HG03457 (cell line): Measurements from ENCODE around the gene PRUNE2.
"Not testable (repeated sequence)": the region's sequence is repeated elsewhere in the genome, so short reads cannot be mapped to it uniquely, and the experiment has no call there.

Experiments
- ATAC-seq: cut with Tn5 transposase; IDR thresholded peaks from one replicate; pipeline ENCODE4 v1.9.1; 2021; ENCODE audit warnings: moderate number of reproducible peaks; ENCODE audit not compliant: unreplicated experiment

Gene PRUNE2

DNA sequence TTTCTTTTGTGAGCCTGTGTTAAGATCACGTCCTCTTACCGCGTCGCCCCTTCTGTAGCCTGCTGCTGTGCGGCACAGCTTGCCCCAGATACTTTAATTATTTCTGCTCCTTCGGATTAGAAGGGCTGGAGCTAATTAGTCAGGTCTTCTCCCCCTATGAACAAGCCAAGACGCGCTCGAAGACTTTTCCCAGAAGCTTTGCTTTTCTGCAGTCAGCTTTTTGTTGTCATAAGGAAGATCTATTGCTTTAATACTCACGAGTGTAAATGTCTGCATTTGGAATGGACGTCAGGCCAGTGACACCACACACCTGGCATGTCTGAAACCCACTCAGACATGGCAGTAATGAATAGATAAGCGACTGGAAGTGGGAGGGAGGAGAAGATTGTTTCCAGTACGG, 37.0 kb downstream of the PRUNE2 start:
- no peak for ATAC-seq

DNA sequence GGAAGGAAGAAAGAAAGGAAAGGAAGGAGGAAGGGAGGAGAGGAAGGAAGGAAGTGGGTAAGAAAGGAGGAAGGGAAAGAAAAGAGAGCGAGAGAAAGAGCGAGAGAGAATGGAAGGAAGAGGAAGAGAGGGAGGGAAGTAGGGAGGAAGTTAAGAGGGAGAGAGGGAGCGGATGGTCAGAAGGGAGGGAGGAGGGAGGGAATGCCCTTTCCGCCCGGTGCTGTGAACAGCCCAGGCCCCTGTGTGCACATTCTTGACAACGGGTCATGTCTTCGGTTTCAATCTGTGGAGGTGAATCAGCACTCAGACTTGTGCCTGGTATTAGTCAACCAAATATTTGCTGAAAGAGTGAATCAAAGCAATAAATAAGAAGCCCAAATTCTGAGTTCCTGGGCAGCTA, 39.2 kb downstream of the PRUNE2 start:
- ATAC-seq: no peak

DNA sequence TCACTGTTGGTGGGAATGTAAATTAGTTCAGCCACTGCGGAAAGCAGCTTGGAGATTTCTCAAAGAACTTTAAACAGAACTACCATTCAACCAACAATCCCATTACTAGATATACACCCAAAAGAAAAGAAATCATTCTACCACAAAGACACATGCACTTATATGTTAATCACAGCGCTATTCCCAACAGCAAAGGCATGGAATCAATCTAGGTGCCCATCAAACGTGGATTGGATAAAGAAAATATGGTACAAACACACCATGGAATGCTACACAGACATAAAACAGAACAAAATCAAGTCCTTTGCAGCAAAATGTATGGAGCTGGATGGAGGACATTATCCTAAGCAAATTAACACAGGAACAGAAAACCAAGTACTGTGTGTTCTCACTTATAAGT, 42.1 kb downstream of the PRUNE2 start:
- no peak for ATAC-seq

GRCh38 chr9:76859860-76860259, 46.1 kb downstream of the PRUNE2 start:
- no peak for ATAC-seq

GRCh38 chr9:76858248-76858647, 47.7 kb downstream of the PRUNE2 start:
- ATAC-seq: not testable (repeated sequence)

DNA sequence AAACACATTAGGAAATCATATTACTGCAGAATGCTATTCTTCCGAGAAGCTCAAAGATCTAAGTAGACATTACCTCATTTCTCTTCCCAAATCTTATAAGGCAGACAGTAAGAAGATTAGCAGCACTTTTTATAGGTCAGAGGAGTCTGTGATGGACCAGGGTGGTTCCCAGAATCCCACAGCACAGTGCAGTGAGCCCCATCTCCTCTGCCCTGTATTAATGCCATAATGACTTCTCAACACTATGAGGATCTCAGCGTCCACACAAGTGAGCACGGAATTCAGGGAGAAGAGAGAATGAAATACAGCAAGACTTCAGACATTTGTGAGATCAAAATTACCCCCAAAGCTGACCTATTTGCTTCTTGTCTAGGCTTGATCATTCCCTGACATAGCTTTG, 49.9 kb downstream of the PRUNE2 start:
- no peak for ATAC-seq

GRCh38 chr9:76855015-76855414, 50.9 kb downstream of the PRUNE2 start:
- no peak for ATAC-seq

- no peak for ATAC-seq
Measured at GRCh38 chr9:76852026-76852425, 53.9 kb downstream of the PRUNE2 start.

GRCh38 chr9:76846297-76846696, 59.6 kb downstream of the PRUNE2 start:
- ATAC-seq: no peak

- no peak for ATAC-seq
Measured at GRCh38 chr9:76845254-76845653, 60.7 kb downstream of the PRUNE2 start.

- ATAC-seq: no peak
Measured at GRCh38 chr9:76835571-76836283, 70.2 kb downstream of the PRUNE2 start.

DNA sequence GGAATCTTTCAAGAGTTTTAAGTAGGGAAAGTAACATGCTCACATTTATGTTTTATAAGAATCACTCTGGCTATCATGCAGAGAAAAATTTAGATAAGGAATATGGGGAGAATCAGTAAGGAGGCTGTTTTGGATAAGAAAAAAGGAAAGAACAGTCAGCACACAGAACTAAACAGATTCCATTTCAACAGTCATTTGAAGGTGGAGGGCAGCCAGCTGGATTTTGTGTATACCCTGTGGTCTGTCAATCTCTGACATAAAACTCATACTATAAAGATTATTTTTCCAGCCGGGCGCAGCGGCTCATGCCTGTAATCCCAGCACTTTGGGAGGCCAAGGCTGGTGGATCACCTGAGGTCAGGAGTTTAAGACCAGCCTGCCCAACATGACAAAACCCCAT, 77.5 kb downstream of the PRUNE2 start:
- ATAC-seq: no peak

DNA sequence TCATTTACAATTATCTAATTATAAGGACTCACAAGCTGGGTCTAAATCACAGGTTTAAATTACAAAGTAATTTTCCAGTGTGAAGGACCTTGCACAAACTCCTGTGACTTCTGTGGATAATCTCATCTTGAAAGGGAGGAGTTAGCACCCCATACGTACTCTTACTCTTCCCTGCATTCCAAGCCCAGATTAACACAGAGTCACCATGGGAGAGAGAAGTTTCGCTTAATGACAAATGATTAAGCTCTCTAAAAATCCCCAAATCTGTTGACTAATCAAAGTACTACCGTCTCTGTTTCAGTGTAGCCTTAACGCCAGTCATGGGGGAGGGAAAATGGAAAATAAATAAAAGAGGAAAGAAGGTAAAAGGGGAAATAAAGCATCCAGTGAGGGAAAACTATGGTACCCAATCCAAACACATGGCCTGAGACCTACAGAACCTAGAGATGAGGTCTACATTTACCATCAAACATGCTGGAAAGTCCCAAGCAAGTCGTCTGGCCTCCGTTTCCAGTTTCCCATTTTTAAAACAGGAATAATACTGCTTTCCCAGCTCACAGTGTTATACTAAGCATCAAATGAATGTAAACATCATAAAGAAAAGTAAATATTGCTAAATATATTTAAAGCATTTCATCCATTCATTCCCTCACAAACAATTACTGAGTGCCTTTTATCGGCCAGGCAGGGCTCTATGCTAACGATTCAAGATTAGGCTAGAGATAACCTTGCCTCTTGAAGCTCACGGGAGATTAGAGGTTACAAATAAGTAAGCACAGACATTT, 78.4 kb downstream of the PRUNE2 start:
- ATAC-seq: no peak

DNA sequence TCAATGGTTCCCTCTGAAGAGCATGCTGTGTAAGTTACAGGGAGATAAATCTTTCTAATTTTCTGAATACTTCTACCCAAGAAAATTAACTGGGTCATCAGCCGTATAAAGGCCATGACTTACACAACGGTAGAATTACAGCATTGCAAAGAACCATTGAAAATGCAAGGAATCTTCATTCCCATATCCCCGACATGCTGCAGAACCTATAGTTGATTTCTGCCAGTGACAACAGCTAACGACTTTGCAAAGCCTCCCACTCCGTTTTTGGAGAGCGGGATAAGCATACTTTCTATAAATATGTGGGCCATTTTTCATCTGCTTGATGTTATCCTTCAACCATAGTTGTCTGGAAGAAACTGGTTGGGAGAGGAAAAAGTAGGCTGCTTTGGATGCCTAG, 85.5 kb downstream of the PRUNE2 start:
- ATAC-seq: no peak

DNA sequence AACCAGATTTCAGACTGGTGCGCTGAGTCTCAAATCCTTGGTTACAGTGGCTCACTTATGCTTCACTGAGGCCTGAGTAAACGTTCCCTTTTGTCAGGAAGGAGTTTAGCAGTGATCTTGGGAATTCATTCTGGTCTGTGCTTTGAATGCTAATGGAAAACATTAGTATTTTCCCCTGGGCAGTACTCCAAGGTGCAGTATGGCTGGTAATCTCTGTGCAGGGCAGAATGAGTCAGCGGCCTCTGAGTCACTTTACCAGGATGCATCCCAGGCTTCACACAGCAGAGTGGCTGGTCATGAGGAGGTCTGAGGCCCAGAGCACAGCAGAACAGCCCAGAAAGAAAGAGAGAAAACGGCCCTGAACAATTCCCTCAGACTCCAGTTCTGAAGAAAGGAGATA, 87.6 kb downstream of the PRUNE2 start:
- no peak for ATAC-seq

GRCh38 chr9:76817489-76817888, 88.4 kb downstream of the PRUNE2 start:
- ATAC-seq: no peak

DNA sequence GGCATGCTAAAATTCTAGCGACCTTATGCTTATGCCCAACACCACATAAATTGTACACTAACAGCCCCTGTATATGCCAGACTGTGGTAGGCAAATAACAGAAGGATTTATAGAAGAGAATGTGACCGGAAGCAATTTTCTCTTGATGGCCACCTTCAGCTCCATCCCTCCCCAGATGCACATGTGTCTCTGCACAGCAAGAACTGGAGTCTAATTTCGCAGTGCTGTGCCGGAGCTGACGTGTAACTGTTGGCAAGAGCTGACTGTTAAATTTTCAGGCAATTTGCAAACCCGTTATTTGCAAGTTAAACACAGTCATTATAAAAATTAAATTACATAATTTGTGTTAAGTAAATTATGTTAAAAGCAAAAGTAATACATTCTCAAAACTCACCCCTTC, 93.3 kb downstream of the PRUNE2 start:
- no peak for ATAC-seq

- ATAC-seq: peak; percentile 76
Measured at GRCh38 chr9:76810377-76810957, 95.4 kb downstream of the PRUNE2 start.

GRCh38 chr9:76808636-76809035, 97.3 kb downstream of the PRUNE2 start:
- ATAC-seq: no peak

- no peak for ATAC-seq
Measured at GRCh38 chr9:76803762-76804161, 102.2 kb downstream of the PRUNE2 start.

GRCh38 chr9:76803083-76803482, 102.8 kb downstream of the PRUNE2 start:
- ATAC-seq: no peak

GRCh38 chr9:76800901-76801300, 105.0 kb downstream of the PRUNE2 start:
- no peak for ATAC-seq
